Measurements from ENCODE around the gene ETS2.

Gene ETS2

GRCh38 chr21:38802050-38803026 lies 3.4 kb upstream of the ETS2 start:
- Histone ChIP-seq H2BK12ac (ENCODE audit: low read length) (no peak overlapping the region), H3K27ac (replicated peaks; ENCODE audit: low read length) (no peak overlapping the region), H3K18ac (ENCODE audit: low read length) (no peak overlapping the region), H3K27me3 (ENCODE audit: control insufficient read depth in 3 of 3, insufficient read depth in 3 of 3, low read depth in 1 of 3, low read length in 3 of 3) (peaks cover 0 to 20% (median 0%) of the 10 kb centered on the region in 3 experiments), H2BK15ac (ENCODE audit: low read length) (no peak overlapping the region), H2BK120ac (ENCODE audit: low read depth, low read length) (no peak overlapping the region), H3K4me1 (ENCODE audit: control insufficient read depth in 2 of 2, insufficient read depth in 1 of 2, low read depth in 1 of 2, low read length in 2 of 2) (peaks cover 1 to 5% of the 10 kb centered on the region in 2 donors), H4K8ac (ENCODE audit: low read depth, low read length) (no peak overlapping the region), H4K91ac (ENCODE audit: low read depth, low read length, poor library complexity) (no peak overlapping the region), H3K4me2 (ENCODE audit: insufficient read depth, low read length, poor library complexity, severe bottlenecking) (no peak overlapping the region), H3K9ac (ENCODE audit: low read depth, low read length, poor library complexity) (no peak overlapping the region), H3K36me3 (replicated peaks in 1 of 2; ENCODE audit: control insufficient read depth in 2 of 2, insufficient read depth in 2 of 2, low read length in 2 of 2) (no peaks in the 10 kb centered on the region), H3K9me3 (replicated peaks in 1 of 2; ENCODE audit: control insufficient read depth in 2 of 2, insufficient read depth in 1 of 2, low read depth in 1 of 2, low read length in 2 of 2) (no peaks in the 10 kb centered on the region), H2AFZ (ENCODE audit: low read length) (no peak overlapping the region), H3K79me1 (ENCODE audit: low read depth, low read length) (no peaks in the 10 kb centered on the region), H3K4me3 (ENCODE audit: low read length in 2 of 2) (no peak overlapping the region), H3K4ac (ENCODE audit: low read length) (no peak overlapping the region), H3K14ac (ENCODE audit: low read length) (no peak overlapping the region), H2AK5ac (ENCODE audit: low read depth, low read length) (no peak overlapping the region), H2BK5ac (ENCODE audit: low read length) (no peak overlapping the region), H3K23ac (ENCODE audit: low read depth, low read length, poor library complexity) (no peak overlapping the region)
- no peak for DNase-seq (ENCODE audit: low spot score)
- WGBS, 2 donors (ENCODE audit: extremely low coverage in 2 of 2, insufficient read length in 2 of 2, insufficient replicate concordance in 1 of 2), result no CpG with 5 or more reads among the region's 16 CpGs

GRCh38 chr21:38803075-38803660 lies 2.6 kb upstream of the ETS2 start:
- WGBS, 2 donors (ENCODE audit: extremely low coverage in 2 of 2, insufficient read length in 2 of 2, insufficient replicate concordance in 1 of 2), result no CpG with 5 or more reads among the region's 7 CpGs
- no peak overlapping the region for H2AFZ ChIP-seq (ENCODE audit: low read length)
- H3K14ac ChIP-seq (ENCODE audit: low read length), result no peak overlapping the region
- H3K4me2 ChIP-seq (ENCODE audit: insufficient read depth, low read length, poor library complexity, severe bottlenecking), result no peak overlapping the region
- peak overlapping the region; percentile 4 for H3K18ac ChIP-seq (ENCODE audit: low read length)
- H3K4ac ChIP-seq (ENCODE audit: low read length), result no peak overlapping the region
- no peak overlapping the region for H2BK120ac ChIP-seq (ENCODE audit: low read depth, low read length)
- no peak overlapping the region for H2AK5ac ChIP-seq (ENCODE audit: low read depth, low read length)
- no peak overlapping the region for H2BK5ac ChIP-seq (ENCODE audit: low read length)
- no peaks in the 10 kb centered on the region for H3K79me1 ChIP-seq (ENCODE audit: low read depth, low read length)
- H3K27me3 ChIP-seq (ENCODE audit: control insufficient read depth in 3 of 3, insufficient read depth in 3 of 3, low read depth in 1 of 3, low read length in 3 of 3), result peaks cover 0 to 20% (median 0%) of the 10 kb centered on the region in 3 experiments
- H3K9ac ChIP-seq (ENCODE audit: low read depth, low read length, poor library complexity), result no peak overlapping the region
- no peak overlapping the region for H3K4me3 ChIP-seq (ENCODE audit: low read length in 2 of 2)
- H3K23ac ChIP-seq (ENCODE audit: low read depth, low read length, poor library complexity), result no peak overlapping the region
- no peaks in the 10 kb centered on the region for H3K36me3 ChIP-seq (replicated peaks in 1 of 2; ENCODE audit: control insufficient read depth in 2 of 2, insufficient read depth in 2 of 2, low read length in 2 of 2)
- peaks cover 4 to 5% of the 10 kb centered on the region in 2 donors for H3K4me1 ChIP-seq (ENCODE audit: control insufficient read depth in 2 of 2, insufficient read depth in 1 of 2, low read depth in 1 of 2, low read length in 2 of 2)
- H3K9me3 ChIP-seq (replicated peaks in 1 of 2; ENCODE audit: control insufficient read depth in 2 of 2, insufficient read depth in 1 of 2, low read depth in 1 of 2, low read length in 2 of 2), result no peaks in the 10 kb centered on the region
- H4K91ac ChIP-seq (ENCODE audit: low read depth, low read length, poor library complexity), result no peak overlapping the region
- H2BK12ac ChIP-seq (ENCODE audit: low read length), result no peak overlapping the region
- H4K8ac ChIP-seq (ENCODE audit: low read depth, low read length), result no peak overlapping the region
- no peak overlapping the region for H3K27ac ChIP-seq (replicated peaks; ENCODE audit: low read length)
- DNase-seq (ENCODE audit: low spot score), result no peak
- no peak overlapping the region for H2BK15ac ChIP-seq (ENCODE audit: low read length)

- Histone ChIP-seq H3K9ac (ENCODE audit: low read depth, low read length, poor library complexity) (no peak overlapping the region), H3K18ac (ENCODE audit: low read length) (peak overlapping the region; percentile 59), H3K36me3 (replicated peaks in 1 of 2; ENCODE audit: control insufficient read depth in 2 of 2, insufficient read depth in 2 of 2, low read length in 2 of 2) (no peaks in the 10 kb centered on the region), H3K79me1 (ENCODE audit: low read depth, low read length) (no peaks in the 10 kb centered on the region), H3K14ac (ENCODE audit: low read length) (no peak overlapping the region), H2BK12ac (ENCODE audit: low read length) (peak overlapping the region; percentile 93), H3K4me3 (ENCODE audit: low read length in 2 of 2) (no peak overlapping the region), H3K4ac (ENCODE audit: low read length) (no peak overlapping the region), H2BK120ac (ENCODE audit: low read depth, low read length) (no peak overlapping the region), H2AFZ (ENCODE audit: low read length) (no peak overlapping the region), H4K91ac (ENCODE audit: low read depth, low read length, poor library complexity) (no peak overlapping the region), H3K27ac (replicated peaks; ENCODE audit: low read length) (no peak overlapping the region), H2AK5ac (ENCODE audit: low read depth, low read length) (peak overlapping the region; percentile 20), H3K4me1 (ENCODE audit: control insufficient read depth in 2 of 2, insufficient read depth in 1 of 2, low read depth in 1 of 2, low read length in 2 of 2) (peaks cover 5 to 10% of the 10 kb centered on the region in 2 donors), H3K23ac (ENCODE audit: low read depth, low read length, poor library complexity) (no peak overlapping the region), H2BK5ac (ENCODE audit: low read length) (no peak overlapping the region), H3K4me2 (ENCODE audit: insufficient read depth, low read length, poor library complexity, severe bottlenecking) (no peak overlapping the region), H4K8ac (ENCODE audit: low read depth, low read length) (no peak overlapping the region), H3K9me3 (replicated peaks in 1 of 2; ENCODE audit: control insufficient read depth in 2 of 2, insufficient read depth in 1 of 2, low read depth in 1 of 2, low read length in 2 of 2) (no peaks in the 10 kb centered on the region), H3K27me3 (ENCODE audit: control insufficient read depth in 3 of 3, insufficient read depth in 3 of 3, low read depth in 1 of 3, low read length in 3 of 3) (peaks cover 0 to 20% (median 0%) of the 10 kb centered on the region in 3 experiments), H2BK15ac (ENCODE audit: low read length) (no peak overlapping the region)
- DNase-seq (ENCODE audit: low spot score), result no peak
- WGBS, 2 donors (ENCODE audit: extremely low coverage in 2 of 2, insufficient read length in 2 of 2, insufficient replicate concordance in 1 of 2), result no CpG with 5 or more reads among the region's 13 CpGs
Measured at GRCh38 chr21:38804030-38804788, 1.5 kb upstream of the ETS2 start.
